Fibroblast of pulmonary artery (primary cell): ENCODE measurements around the gene NKX2-4.
"Not testable (repeated sequence)": the region's sequence is repeated elsewhere in the genome, so short reads cannot be mapped to it uniquely, and the experiment has no call there.

Source experiments
- DNase-seq: peaks from one replicate; pipeline ENCODE4 v3.0.0-alpha.2; 2010; ENCODE audit warnings: low read depth
- H3K4me3 ChIP-seq: replicated peaks from 2 replicates; pipeline ENCODE4 v1.5.1; 2011; ENCODE audit warnings: low read depth, mild to moderate bottlenecking, control low read depth, low read length, moderate library complexity
- TF ChIP-seq, protein P1 (sequence below): IDR thresholded peaks from 2 replicates; pipeline ENCODE4 v1.5.1; 2011; ENCODE audit warnings: mild to moderate bottlenecking, control low read depth, low read length, inconsistent platforms; ENCODE audit errors: missing control alignments

Gene NKX2-4

GRCh38 chr20:21432911-21433310 lies 35.6 kb upstream of the NKX2-4 start:
- no peak overlapping the region for H3K4me3 ChIP-seq
- TF ChIP-seq, protein P1, sequence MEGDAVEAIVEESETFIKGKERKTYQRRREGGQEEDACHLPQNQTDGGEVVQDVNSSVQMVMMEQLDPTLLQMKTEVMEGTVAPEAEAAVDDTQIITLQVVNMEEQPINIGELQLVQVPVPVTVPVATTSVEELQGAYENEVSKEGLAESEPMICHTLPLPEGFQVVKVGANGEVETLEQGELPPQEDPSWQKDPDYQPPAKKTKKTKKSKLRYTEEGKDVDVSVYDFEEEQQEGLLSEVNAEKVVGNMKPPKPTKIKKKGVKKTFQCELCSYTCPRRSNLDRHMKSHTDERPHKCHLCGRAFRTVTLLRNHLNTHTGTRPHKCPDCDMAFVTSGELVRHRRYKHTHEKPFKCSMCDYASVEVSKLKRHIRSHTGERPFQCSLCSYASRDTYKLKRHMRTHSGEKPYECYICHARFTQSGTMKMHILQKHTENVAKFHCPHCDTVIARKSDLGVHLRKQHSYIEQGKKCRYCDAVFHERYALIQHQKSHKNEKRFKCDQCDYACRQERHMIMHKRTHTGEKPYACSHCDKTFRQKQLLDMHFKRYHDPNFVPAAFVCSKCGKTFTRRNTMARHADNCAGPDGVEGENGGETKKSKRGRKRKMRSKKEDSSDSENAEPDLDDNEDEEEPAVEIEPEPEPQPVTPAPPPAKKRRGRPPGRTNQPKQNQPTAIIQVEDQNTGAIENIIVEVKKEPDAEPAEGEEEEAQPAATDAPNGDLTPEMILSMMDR: no peak
- no peak for DNase-seq

GRCh38 chr20:21430020-21430419 lies 32.7 kb upstream of the NKX2-4 start:
- TF ChIP-seq, protein P1: no peak
- H3K4me3 ChIP-seq: no peak overlapping the region
- DNase-seq: no peak

- no peak overlapping the region for H3K4me3 ChIP-seq
- TF ChIP-seq, protein P1: no peak
- DNase-seq: no peak
Observed at GRCh38 chr20:21424846-21425245, 27.5 kb upstream of the NKX2-4 start.

- DNase-seq, H3K4me3 ChIP-seq: not testable (repeated sequence)
Observed at GRCh38 chr20:21423712-21424111, 26.4 kb upstream of the NKX2-4 start.

DNA sequence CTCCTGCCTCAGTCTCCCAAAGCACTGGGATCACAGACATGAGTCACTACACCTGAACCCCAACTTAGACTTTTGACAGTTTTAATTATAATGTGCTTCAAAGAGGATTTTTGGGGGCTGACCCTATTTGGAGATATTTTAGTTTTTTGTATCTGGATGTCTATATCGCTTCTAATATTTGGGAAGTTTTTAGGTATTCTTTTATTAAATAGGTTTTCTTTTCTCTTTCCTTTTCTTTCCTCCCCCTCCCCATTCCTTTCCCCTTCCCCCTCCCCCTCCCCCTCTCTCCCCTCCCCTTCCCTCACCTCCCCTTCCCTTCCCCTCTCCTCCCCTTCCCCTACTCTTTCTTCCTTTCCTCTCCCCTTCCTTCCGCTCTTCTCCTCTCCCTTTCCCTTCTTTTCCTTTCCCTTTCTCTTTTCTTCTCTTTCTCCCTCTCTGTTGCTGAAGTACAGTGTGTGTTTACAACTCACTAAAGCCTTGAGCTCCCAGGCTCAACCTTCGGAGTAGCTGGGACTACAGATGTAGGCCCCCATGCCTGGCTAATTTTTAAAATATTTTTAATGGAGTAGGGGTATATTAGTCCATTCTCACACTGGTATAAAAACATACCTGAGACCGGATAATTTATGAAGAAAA lies 24.4 kb upstream of the NKX2-4 start:
- TF ChIP-seq, protein P1: no peak
- no peak overlapping the region for H3K4me3 ChIP-seq
- DNase-seq: no peak

- H3K4me3 ChIP-seq, DNase-seq: not testable (repeated sequence)
Observed at GRCh38 chr20:21419147-21419546, 21.8 kb upstream of the NKX2-4 start.

- not testable (repeated sequence) for DNase-seq, H3K4me3 ChIP-seq
Observed at GRCh38 chr20:21413996-21414395, 16.7 kb upstream of the NKX2-4 start.

DNA sequence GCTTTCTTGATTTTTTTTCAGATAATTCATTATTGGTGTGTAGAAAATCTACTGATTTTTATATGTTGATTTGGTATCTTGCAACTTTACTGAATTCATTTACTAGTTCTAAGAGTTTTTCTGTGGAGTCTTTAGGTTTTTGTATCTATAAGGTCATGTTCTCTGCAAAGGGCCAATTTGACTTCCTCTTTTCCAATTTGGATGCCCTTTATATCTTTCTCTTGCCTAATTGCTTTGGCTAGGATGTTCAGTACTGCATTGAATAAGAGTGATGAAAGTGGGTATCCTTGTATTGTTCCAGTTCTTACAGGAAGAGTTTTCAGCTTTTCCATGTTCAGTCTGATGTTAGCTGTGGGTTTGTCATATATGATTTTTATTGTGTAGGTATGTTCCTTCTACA lies 14.4 kb upstream of the NKX2-4 start:
- DNase-seq: no peak
- no peak overlapping the region for H3K4me3 ChIP-seq
- TF ChIP-seq, protein P1: no peak
